Smooth muscle cell of trachea (primary cell): Measurements from ENCODE around the gene WFDC10B. TPM values are rescaled to one million over a fixed set of nuclear protein-coding genes. Genes with fewer than 3 reads are reported as not detected.

ENCODE experiments used
- total RNA-seq: library from RNA; depleted of rRNA; stranded (reverse); fragments of >200 nt; gene quantifications from 2 replicates; pipeline ENCODE4 v1.2.1, GENCODE V29; 2014

WFDC10B gene
- total RNA-seq: not detected in 2 replicates

DNA sequence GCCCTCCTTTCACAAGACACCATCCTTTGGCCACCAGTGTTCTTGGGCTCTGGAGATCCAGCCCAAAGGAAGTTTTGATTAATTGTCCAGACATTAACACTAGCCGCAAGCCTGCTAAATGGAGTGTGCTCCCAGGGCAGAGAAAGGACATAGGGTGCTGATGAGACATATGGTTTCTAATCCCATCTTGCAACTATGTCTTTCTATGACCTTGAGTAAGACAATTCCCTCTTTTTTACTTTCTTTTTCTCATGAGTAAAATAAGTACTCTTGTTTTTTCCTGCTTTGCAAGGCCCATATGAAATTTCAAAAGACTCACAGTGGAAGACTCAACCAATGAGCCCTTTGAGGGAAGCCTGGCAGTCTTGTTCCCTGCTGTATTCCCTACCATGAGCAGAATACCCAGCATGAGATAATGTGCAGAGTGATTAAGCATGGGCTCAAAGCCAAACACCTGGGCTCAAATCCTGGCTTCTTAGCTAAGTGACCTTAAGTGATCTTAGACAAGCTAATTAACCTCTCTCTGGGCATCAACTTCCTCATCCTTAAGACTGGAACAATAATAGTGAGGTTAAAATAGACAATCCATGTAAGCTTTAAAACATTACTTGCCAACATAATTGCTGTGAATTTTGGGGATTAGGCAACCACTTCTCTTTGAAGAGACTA lies at the start of gene WFDC10B:
Gene WFDC10B, minus strand, starts transcription at position 51 of the 669 bp plus-strand sequence. CDS start 19,027 bp downstream, outside the sequence.

DNA sequence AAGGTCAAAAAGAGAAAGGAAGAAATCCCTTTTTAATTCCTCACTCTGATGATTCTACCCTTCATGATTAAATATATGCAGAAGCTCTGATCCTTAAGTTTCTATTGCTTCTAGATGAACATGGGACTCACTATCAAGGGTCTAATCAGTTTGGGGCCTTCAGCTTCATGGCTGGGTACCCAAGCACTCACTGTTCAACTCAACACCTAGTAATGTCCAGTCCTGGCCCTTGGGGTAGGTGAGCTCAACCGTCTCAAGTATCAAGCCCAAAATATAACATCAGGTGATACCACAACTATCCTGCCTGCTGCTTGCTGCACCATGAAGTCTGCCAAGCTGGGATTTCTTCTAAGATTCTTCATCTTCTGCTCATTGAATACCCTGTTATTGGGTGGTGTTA lies 17.2 kb upstream of the WFDC10B start, which contains the start of gene SPINT4:
Gene SPINT4, plus strand, starts transcription at position 301 of the 400 bp plus-strand sequence. Its CDS starts 21 bp downstream, at position 322.

GRCh38 chr20:45701873-45702272 lies 2.9 kb downstream of the WFDC10B start, which contains the start of gene WFDC13:
Gene WFDC13, plus strand, starts transcription at chr20:45702038. Its CDS starts 86 bp downstream, at chr20:45702124.

GRCh38 chr20:45670139-45670538 lies 34.7 kb downstream of the WFDC10B start, which contains the start of gene WFDC11:
Gene WFDC11, minus strand, starts transcription at chr20:45670239. Its CDS starts 19,639 bp downstream, at chr20:45650600.

Other genes starting within 250 kb of the WFDC10B start
- gene WFDC2, start 235.3 kb downstream of the WFDC10B start, total RNA-seq: not detected in 2 replicates
- not detected in 2 replicates for gene SPINT3, start 189.4 kb downstream of the WFDC10B start, total RNA-seq
- not detected in 2 replicates for gene WFDC6, start 165.5 kb downstream of the WFDC10B start, total RNA-seq
- not detected in 2 replicates for gene EPPIN, start 157.6 kb downstream of the WFDC10B start, total RNA-seq
- not detected in 2 replicates for gene WFDC8, start 125.7 kb downstream of the WFDC10B start, total RNA-seq
- not detected in 2 replicates for gene WFDC10A, start 75.3 kb downstream of the WFDC10B start, total RNA-seq
- gene WFDC9, start 73.7 kb downstream of the WFDC10B start, total RNA-seq: not detected in 2 replicates
- not detected in 2 replicates for gene WFDC11, start 34.8 kb downstream of the WFDC10B start, total RNA-seq
- gene WFDC13, start 3.0 kb downstream of the WFDC10B start, total RNA-seq: not detected in 2 replicates
- not detected in 2 replicates for gene SPINT4, start 17.3 kb upstream of the WFDC10B start, total RNA-seq
- gene WFDC3, start 86.9 kb upstream of the WFDC10B start, total RNA-seq: 0.33 and 0.58 TPM in 2 replicates
- 10.6 and 17.5 TPM in 2 replicates for gene DNTTIP1, start 86.9 kb upstream of the WFDC10B start, total RNA-seq
- gene UBE2C, start 107.6 kb upstream of the WFDC10B start, total RNA-seq: 3.0 and 27.8 TPM in 2 replicates
- 1.0 and 2.2 TPM in 2 replicates for gene TNNC2, start 122.3 kb upstream of the WFDC10B start, total RNA-seq
- gene SNX21, start 128.8 kb upstream of the WFDC10B start, total RNA-seq: 153 and 201 TPM in 2 replicates
- gene ACOT8, start 152.4 kb upstream of the WFDC10B start, total RNA-seq: 42.7 and 44.1 TPM in 2 replicates
- gene ZSWIM3, start 152.6 kb upstream of the WFDC10B start, total RNA-seq: 6.8 and 9.1 TPM in 2 replicates
- 3.9 and 7.3 TPM in 2 replicates for gene ZSWIM1, start 176.2 kb upstream of the WFDC10B start, total RNA-seq
- gene SPATA25, start 182.6 kb upstream of the WFDC10B start, total RNA-seq: 1.5 and 3.5 TPM in 2 replicates
- gene NEURL2, start 186.2 kb upstream of the WFDC10B start, total RNA-seq: 6.4 and 13.9 TPM in 2 replicates
- 114 and 252 TPM in 2 replicates for gene CTSA, start 186.3 kb upstream of the WFDC10B start, total RNA-seq
- gene PLTP, start 207.1 kb upstream of the WFDC10B start, total RNA-seq: 39.0 and 162 TPM in 2 replicates
- 10.3 and 16.3 TPM in 2 replicates for gene PCIF1, start 229.7 kb upstream of the WFDC10B start, total RNA-seq